CD4-positive, alpha-beta T cell (primary cell): ENCODE measurements around the gene SLC19A1. TPM values are rescaled to one million over a fixed set of nuclear protein-coding genes. Genes with fewer than 3 reads are reported as not detected.

Experiments
- ATAC-seq: fragments of 200-7000 bp; cut with Tn5 transposase; one replicate; pipeline ENCODE4 v1.10.0; 2022; ENCODE audit warnings: mild to moderate bottlenecking; ENCODE audit not compliant: poor library complexity
- CTCF ChIA-PET: fragments of 350-600 bp; sonication (Branson Sonifier 250); formaldehyde crosslinking; loops from one replicate; lab custom pipeline; 2021; ENCODE audit warnings: antibody characterized with exemption, inconsistent platforms; lab: Charles Lee
- POLR2A ChIA-PET: fragments of 350-600 bp; sonication (Branson Sonifier 250); formaldehyde crosslinking; loops from one replicate; lab custom pipeline; 2021; ENCODE audit warnings: antibody characterized with exemption, inconsistent platforms; lab: Charles Lee
- DNase-seq, 14 experiments: peaks; one replicate each; pipeline ENCODE4 v3.0.0-alpha.2; 2013 to 2020; ENCODE audit warnings: mixed read lengths in 2 of 14
- H3K27ac ChIP-seq, 2 donors: one replicate each; pipeline versions ENCODE4 v1.5.1 to v1.7.0; 2013; ENCODE audit warnings: low read length in 2 of 2, low read depth in 1 of 2, mild to moderate bottlenecking in 1 of 2
- H3K27me3 ChIP-seq, 2 experiments: 1 replicate in 1 of 2; 2 replicates in 1 of 2; pipeline versions ENCODE4 v1.6.1 to v1.7.0; 2013; ENCODE audit warnings: low read length in 2 of 2, control low read depth in 1 of 2, mild to moderate bottlenecking in 1 of 2, moderate library complexity in 1 of 2; ENCODE audit not compliant: insufficient read depth in 2 of 2, control insufficient read depth in 1 of 2
- H3K36me3 ChIP-seq: one replicate; pipeline ENCODE4 v1.6.1; 2013; ENCODE audit warnings: low read length, control low read depth; ENCODE audit not compliant: insufficient read depth
- H3K4me1 ChIP-seq: one replicate; pipeline ENCODE4 v1.6.1; 2013; ENCODE audit warnings: low read length, control low read depth; ENCODE audit not compliant: insufficient read depth
- H3K4me3 ChIP-seq: one replicate; pipeline ENCODE4 v1.5.1; 2013; ENCODE audit warnings: mild to moderate bottlenecking, low read length, moderate library complexity
- H3K9me3 ChIP-seq, 2 experiments: 1 replicate in 1 of 2; 2 replicates in 1 of 2; pipeline versions ENCODE4 v1.6.1 to v1.7.0; 2013; ENCODE audit warnings: low read length in 2 of 2, mild to moderate bottlenecking in 2 of 2, control low read depth in 1 of 2, moderate library complexity in 1 of 2; ENCODE audit not compliant: control insufficient read depth in 1 of 2, insufficient read depth in 1 of 2
- H3K27ac Mint-ChIP-seq: one replicate; pipeline ENCODE4 v1.8.0; 2020; ENCODE audit warnings: mixed read lengths
- H3K27me3 Mint-ChIP-seq: one replicate; pipeline ENCODE4 v1.8.0; 2021; ENCODE audit warnings: mixed read lengths
- H3K36me3 Mint-ChIP-seq: one replicate; pipeline ENCODE4 v1.8.0; 2021; ENCODE audit warnings: low read depth, mixed read lengths
- H3K4me1 Mint-ChIP-seq: one replicate; pipeline ENCODE4 v1.8.0; 2021; ENCODE audit warnings: low read depth, mixed read lengths
- H3K4me3 Mint-ChIP-seq: one replicate; pipeline ENCODE4 v1.8.0; 2020; ENCODE audit warnings: mild to moderate bottlenecking, mixed read lengths
- H3K9me3 Mint-ChIP-seq: one replicate; pipeline ENCODE4 v1.8.0; 2020; ENCODE audit warnings: mixed read lengths
- CTCF ChIP-seq: fragments of 200-600 bp; IDR thresholded peaks from one replicate; pipeline ENCODE4 v1.8.0; 2022; ENCODE audit warnings: antibody characterized with exemption, mild to moderate bottlenecking
- intact Hi-C, 2 experiments: fragments of 100-400 bp; cut with DNase I in 1 of 2; cut with micrococcal nuclease in 1 of 2; formaldehyde crosslinking; loops; one replicate each; pipeline versions ENCODE4 v1.15.1 to v1.9.0; 2023 to 2025; cut with DNase I, micrococcal nuclease
- total RNA-seq, 174 experiments: library from RNA in 2 of 174; stranded (reverse) in 2 of 174; gene quantifications; one replicate each; pipeline ENCODE4 v1.2.3 and lab custom pipeline; 2021 to 2026

The SLC19A1 gene
- total RNA-seq, 2 experiments from 2014 or later: 11.5 to 12.0 TPM

GRCh38 chr21:45478115-45478801 lies 64.0 kb downstream of the SLC19A1 start:
- peak overlapping the region; percentile 95 for H3K27ac Mint-ChIP-seq
- ChIA-PET CTCF (interaction anchor here (0.8 to 0.9 kb wide), 3 partner anchors 39 to 118 kb away, joined by 3 to 4 read pairs (median 4); no protein-coding TSS in a partner anchor), POLR2A (interaction anchor here (1.1 kb wide), 1 partner anchor 156 kb away, joined by 3 read pairs; no protein-coding TSS in a partner anchor)
- Histone ChIP-seq H3K4me3 (peak overlapping the region; percentile 54), H3K4me1 (peaks cover 79% of the 10 kb centered on the region), H3K9me3 (peaks cover 0 to 4% of the 10 kb centered on the region in 2 experiments), H3K36me3 (no peaks in the 10 kb centered on the region), H3K27me3 (no peaks in the 10 kb centered on the region), H3K27ac (peak overlapping the region; percentile 89 to 95)
- H3K4me3 Mint-ChIP-seq: peak overlapping the region; percentile 83
- ATAC-seq (peak; percentile 78), DNase-seq (peak; percentile 65 to 91 (median 78))
- TF ChIP-seq CTCF: peak; percentile 91
- H3K36me3 Mint-ChIP-seq: no peaks in the 10 kb centered on the region
- H3K27me3 Mint-ChIP-seq: no peaks in the 10 kb centered on the region
- intact Hi-C loops: loop anchor here (1.0 to 5.0 kb wide), 7 partner anchors 63 to 445 kb away; partner anchors contain the start of gene SLC19A1 (in 1 of the 2)
- H3K4me1 Mint-ChIP-seq: peaks cover 43% of the 10 kb centered on the region
- no peaks in the 10 kb centered on the region for H3K9me3 Mint-ChIP-seq

GRCh38 chr21:45477176-45478114 lies 64.8 kb downstream of the SLC19A1 start:
- H3K36me3 Mint-ChIP-seq: no peaks in the 10 kb centered on the region
- CTCF ChIA-PET: interaction anchor here (0.8 to 0.9 kb wide), 2 partner anchors 115 to 118 kb away, joined by 4 read pairs; no protein-coding TSS in a partner anchor
- peaks cover 77% of the 10 kb centered on the region for H3K4me1 ChIP-seq
- intact Hi-C loops: loop anchor here (1.0 to 5.0 kb wide), 7 partner anchors 63 to 446 kb away; partner anchors contain the start of gene SLC19A1 (in 1 of the 2)
- peak overlapping the region; percentile 54 for H3K4me3 ChIP-seq
- H3K9me3 ChIP-seq: no peaks in the 10 kb centered on the region
- no peaks in the 10 kb centered on the region for H3K27me3 Mint-ChIP-seq
- no peaks in the 10 kb centered on the region for H3K36me3 ChIP-seq
- H3K4me1 Mint-ChIP-seq: peaks cover 36% of the 10 kb centered on the region
- DNase-seq (no peak), ATAC-seq (no peak)
- TF ChIP-seq CTCF: no peak
- POLR2A ChIA-PET: no interaction called here
- H3K4me3 Mint-ChIP-seq: peak overlapping the region; percentile 83
- H3K27me3 ChIP-seq: no peaks in the 10 kb centered on the region
- H3K9me3 Mint-ChIP-seq: no peaks in the 10 kb centered on the region
- peak overlapping the region; percentile 95 for H3K27ac Mint-ChIP-seq
- peak overlapping the region; percentile 89 to 95 for H3K27ac ChIP-seq

- Mint-ChIP-seq H3K9me3 (no peaks in the 10 kb centered on the region), H3K27ac (peak overlapping the region; percentile 93), H3K27me3 (no peaks in the 10 kb centered on the region), H3K4me3 (peak overlapping the region; percentile 52), H3K36me3 (no peaks in the 10 kb centered on the region), H3K4me1 (peaks cover 34% of the 10 kb centered on the region)
- TF ChIP-seq CTCF: no peak
- ChIA-PET POLR2A (no interaction called here), CTCF (no interaction called here)
- intact Hi-C loops: loop anchor here (5.0 kb wide), 2 partner anchors 66 to 121 kb away; partner anchors contain the start of gene SLC19A1 (in 1 of the 2)
- Histone ChIP-seq H3K4me3 (no peak overlapping the region), H3K4me1 (peaks cover 73% of the 10 kb centered on the region), H3K27ac (peak overlapping the region; percentile 89 to 95), H3K27me3 (no peaks in the 10 kb centered on the region), H3K36me3 (no peaks in the 10 kb centered on the region), H3K9me3 (no peaks in the 10 kb centered on the region)
- no peak for ATAC-seq
- DNase-seq: no peak
These were observed 65.7 kb downstream of the SLC19A1 start for GRCh38 chr21:45476582-45476981.
